Measurements from ENCODE around the gene ARHGEF4. TPM values are rescaled to one million over a fixed set of nuclear protein-coding genes. Genes with fewer than 3 reads are reported as not detected.

ARHGEF4 gene, protein sequence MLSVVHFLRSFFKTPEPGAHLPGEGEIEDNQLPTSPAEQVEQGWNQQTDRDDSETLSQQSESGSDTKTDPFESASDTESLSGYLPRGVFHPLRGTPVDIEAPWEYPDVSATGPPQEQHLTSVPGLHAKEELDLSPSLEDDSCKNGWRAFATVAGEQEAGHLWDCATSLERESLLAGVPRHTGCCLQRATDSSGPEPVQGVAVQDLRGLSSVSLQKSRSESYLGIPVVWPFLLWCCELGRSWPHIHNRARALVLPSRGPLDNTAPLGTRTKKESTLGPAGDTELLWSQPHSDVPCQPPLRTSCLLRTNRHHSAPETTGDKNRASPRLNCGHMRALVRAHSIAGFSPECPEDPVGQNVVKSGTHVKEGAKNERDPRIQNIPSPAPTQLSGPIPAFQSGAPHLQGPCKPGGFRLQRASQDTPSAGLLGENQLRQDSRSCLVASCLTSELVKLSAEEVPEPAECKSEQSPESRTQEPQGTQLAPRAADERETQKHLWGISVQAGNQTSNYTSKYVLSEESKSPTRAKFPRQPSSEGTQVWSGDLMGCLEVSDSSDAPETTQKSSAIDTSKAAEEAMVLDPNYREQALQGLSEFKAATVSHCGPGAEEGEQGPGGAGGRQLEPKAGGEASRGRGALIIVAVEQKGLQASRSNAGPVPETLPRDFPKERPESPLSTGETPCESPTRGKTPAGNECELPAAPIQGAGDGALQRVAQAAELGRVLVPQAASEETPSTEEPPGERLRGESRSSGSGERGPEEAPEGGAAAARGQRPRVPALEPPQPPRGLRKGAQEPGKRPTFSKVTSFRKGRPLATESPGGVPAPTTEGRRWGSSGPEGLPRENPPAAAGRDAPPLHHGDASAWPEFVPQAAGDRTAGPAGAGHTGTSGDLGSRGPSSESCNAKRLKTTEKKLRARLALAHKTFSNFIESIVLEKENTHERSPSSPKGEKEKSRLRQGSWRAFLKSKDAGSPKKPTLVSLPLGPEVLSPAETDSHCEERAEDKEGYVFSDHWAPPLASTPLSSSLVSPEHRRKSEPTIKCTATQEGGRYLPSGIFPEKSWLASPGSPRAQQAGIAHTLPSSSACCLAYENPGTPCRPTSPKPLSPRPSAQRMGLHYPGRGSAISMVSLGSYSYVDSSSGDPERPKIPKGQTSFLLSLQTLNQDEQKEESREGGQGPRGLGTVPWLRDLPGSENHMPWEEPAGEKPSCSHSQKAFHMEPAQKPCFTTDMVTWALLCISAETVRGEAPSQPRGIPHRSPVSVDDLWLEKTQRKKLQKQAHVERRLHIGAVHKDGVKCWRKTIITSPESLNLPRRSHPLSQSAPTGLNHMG (N-terminal part only)
- total RNA-seq, result 10 to 100 TPM; 52.8 to 82.4 (median 73.3) TPM

DNA sequence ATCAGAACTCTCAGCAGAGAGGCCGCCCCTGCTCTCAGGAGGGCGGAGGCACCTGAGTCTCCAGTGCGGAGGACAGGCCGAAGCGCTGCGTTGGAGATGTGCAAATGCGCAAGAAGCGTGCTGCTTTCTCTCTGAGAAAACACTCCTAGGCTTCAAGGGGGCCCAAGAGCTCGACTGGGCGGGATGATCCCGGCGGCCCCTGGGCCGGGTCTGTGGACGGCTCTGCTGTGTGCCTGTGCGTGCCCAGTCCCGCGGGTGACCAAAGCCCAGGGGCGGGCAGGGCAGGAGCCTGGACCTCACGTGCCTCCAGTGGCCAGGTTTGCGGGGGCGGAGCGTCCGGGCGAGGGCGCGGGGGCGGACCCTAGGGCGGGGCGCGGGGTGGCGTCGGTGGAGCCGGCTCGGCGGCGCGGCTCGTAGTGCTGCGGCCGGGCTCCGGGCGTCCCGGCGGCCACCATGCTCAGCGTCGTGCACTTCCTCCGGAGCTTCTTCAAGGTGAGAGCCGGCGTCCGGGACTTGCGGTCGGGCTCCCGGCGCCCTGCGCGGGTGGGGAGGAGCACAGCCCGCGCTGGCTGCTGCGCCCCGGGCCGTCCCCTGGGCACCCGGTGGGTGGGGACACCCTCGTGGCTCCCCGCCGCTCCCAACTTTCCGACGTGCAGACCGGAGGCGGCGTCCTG lies at the start of gene ARHGEF4:
TSS of gene ARHGEF4 (plus strand) at position 414 of the 674 bp plus-strand sequence. CDS start at position 454, 40 bp downstream.
- Histone ChIP-seq H3K9me3 (no peaks in the 10 kb centered on the region), H3K4me3 (peak within 1 kb of the TSS; percentile 66 to 91 (median 74)), H3K27me3 (peaks cover 0 to 64% (median 0%) of the 10 kb centered on the region in 4 donors), H3K4me1 (peaks cover 0 to 60% (median 8%) of the 10 kb centered on the region in 3 donors), H3K27ac (peak within 1 kb of the TSS; percentile 19 to 84 (median 78)), H3K36me3 (no peaks in the 10 kb centered on the region)
- 13 to 53% methylated on average over 3 to 6 of the region's 70 CpGs for WGBS, 2 donors
- peak in 1 of 4 donors; percentile 70 for TF ChIP-seq POLR2A (IDR thresholded peaks at IDR 0.05)
- TF ChIP-seq, protein P1, sequence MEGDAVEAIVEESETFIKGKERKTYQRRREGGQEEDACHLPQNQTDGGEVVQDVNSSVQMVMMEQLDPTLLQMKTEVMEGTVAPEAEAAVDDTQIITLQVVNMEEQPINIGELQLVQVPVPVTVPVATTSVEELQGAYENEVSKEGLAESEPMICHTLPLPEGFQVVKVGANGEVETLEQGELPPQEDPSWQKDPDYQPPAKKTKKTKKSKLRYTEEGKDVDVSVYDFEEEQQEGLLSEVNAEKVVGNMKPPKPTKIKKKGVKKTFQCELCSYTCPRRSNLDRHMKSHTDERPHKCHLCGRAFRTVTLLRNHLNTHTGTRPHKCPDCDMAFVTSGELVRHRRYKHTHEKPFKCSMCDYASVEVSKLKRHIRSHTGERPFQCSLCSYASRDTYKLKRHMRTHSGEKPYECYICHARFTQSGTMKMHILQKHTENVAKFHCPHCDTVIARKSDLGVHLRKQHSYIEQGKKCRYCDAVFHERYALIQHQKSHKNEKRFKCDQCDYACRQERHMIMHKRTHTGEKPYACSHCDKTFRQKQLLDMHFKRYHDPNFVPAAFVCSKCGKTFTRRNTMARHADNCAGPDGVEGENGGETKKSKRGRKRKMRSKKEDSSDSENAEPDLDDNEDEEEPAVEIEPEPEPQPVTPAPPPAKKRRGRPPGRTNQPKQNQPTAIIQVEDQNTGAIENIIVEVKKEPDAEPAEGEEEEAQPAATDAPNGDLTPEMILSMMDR (IDR thresholded peaks at IDR 0.05), result no peak
- no peak for DNase-seq
- intact Hi-C loops (cut with DNase I), result no loop called here

DNA sequence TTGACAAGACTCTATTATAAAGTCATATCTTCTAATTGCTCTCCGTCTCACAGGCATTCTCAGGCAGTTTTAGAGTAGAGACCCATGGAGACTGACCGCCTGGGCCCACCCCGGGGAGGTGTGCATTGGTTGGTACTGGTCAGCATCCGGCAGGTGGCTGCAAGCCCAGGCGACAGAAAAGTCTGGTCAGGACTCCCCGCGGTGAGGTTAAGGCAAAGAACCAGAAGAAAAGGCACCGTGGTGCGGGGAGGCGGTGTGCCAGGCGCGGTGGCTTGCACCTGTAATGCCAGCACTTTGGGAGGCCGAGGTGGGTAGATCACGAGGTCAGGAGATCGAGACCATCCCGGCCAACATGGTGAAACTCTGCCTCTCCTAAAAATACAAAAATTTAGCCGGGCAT lies 48.9 kb upstream of the ARHGEF4 start:
- WGBS, 2 donors, result 83 to 86% methylated on average over 15 to 17 of the region's 17 CpGs
- intact Hi-C loops (cut with DNase I), result no loop called here
- no peaks in the 10 kb centered on the region for H3K36me3 ChIP-seq
- no peaks in the 10 kb centered on the region for H3K4me1 ChIP-seq
- H3K4me3 ChIP-seq, result no peak overlapping the region
- no peaks in the 10 kb centered on the region for H3K27me3 ChIP-seq
- no peak for DNase-seq
- TF ChIP-seq, protein P1 (IDR thresholded peaks at IDR 0.05), result no peak
- no peak for TF ChIP-seq POLR2A (IDR thresholded peaks at IDR 0.05)
- H3K9me3 ChIP-seq, result no peaks in the 10 kb centered on the region
- no peak overlapping the region for H3K27ac ChIP-seq

DNA sequence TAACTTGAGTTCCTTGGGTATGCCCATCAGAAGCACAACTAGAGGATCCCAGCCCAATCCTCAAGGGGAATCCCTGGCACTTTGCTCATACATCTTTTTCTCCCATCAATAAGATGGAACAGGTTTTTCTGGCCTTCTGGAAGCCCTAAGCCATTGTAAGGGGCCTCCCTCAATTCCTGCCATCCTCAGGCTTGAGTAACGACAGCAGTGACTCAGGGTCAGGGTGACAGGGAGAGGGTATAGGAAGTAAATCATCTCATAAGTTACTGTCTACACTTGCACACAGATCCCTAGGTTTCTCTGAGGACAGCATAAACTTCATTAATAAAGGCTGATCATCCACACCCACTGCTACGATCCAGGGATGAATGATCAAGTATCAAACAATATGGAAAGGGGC lies 46.4 kb upstream of the ARHGEF4 start:
- Histone ChIP-seq H3K27me3 (no peaks in the 10 kb centered on the region), H3K4me3 (no peak overlapping the region), H3K36me3 (no peaks in the 10 kb centered on the region), H3K9me3 (no peaks in the 10 kb centered on the region), H3K4me1 (no peaks in the 10 kb centered on the region), H3K27ac (no peak overlapping the region)
- WGBS, 2 donors, result 40 to 81% methylated on average over 1 to 2 of the region's 2 CpGs
- no peak for DNase-seq
- intact Hi-C loops (cut with DNase I), result no loop called here
- TF ChIP-seq, protein P1 (IDR thresholded peaks at IDR 0.05), result no peak
- no peak for TF ChIP-seq POLR2A (IDR thresholded peaks at IDR 0.05)

DNA sequence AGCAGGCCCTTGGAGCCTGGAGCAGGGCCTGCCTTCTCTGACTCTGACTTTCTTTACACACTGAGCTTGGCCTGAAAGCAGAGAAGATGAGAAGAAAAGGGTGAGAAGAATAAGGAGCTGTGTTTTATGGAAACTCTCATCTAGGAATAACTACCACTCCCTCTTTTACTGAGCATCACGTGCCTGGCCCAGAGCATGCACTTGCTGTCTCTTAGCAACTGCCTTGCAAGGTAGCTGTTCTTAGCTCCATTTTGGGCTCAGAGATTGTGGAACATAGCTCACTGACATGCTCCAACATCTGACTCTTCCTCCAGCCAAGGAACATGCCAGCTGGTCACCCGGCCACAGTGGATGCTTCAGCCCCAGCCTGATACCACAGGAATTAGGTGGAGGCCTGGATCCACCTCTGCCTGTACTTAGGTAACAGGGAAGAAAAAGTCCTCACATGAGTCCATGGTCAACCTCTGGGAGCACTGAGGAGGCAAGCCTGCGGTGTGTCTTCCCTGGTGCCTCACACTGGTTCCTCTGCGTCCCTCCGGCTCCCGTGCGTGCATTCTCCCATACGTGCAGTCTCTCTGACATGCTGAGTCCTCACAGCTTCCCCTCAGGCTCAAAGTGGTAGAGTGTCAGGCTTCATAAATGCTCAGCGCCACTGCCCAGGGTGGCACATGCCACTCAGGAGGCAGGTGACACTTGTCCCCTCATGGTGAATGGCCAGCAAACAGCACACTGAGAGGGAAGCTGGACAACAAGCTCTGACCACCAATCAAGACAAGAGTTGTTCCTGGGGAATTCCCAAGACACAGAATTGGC lies 45.7 kb upstream of the ARHGEF4 start:
- H3K27ac ChIP-seq, result no peak overlapping the region
- H3K9me3 ChIP-seq, result no peaks in the 10 kb centered on the region
- intact Hi-C loops (cut with DNase I), result no loop called here
- no peaks in the 10 kb centered on the region for H3K4me1 ChIP-seq
- TF ChIP-seq, protein P1 (IDR thresholded peaks at IDR 0.05), result no peak
- no peak for TF ChIP-seq POLR2A (IDR thresholded peaks at IDR 0.05)
- DNase-seq, result no peak
- 85 to 90% methylated on average over 3 to 6 of the region's 9 CpGs for WGBS, 2 donors
- no peak overlapping the region for H3K4me3 ChIP-seq
- H3K27me3 ChIP-seq, result no peaks in the 10 kb centered on the region
- H3K36me3 ChIP-seq, result no peaks in the 10 kb centered on the region

Data from esophagus squamous epithelium (tissue), 5 donors.